ENCODE results near the gene PLXNA2.

The PLXNA2 gene, protein sequence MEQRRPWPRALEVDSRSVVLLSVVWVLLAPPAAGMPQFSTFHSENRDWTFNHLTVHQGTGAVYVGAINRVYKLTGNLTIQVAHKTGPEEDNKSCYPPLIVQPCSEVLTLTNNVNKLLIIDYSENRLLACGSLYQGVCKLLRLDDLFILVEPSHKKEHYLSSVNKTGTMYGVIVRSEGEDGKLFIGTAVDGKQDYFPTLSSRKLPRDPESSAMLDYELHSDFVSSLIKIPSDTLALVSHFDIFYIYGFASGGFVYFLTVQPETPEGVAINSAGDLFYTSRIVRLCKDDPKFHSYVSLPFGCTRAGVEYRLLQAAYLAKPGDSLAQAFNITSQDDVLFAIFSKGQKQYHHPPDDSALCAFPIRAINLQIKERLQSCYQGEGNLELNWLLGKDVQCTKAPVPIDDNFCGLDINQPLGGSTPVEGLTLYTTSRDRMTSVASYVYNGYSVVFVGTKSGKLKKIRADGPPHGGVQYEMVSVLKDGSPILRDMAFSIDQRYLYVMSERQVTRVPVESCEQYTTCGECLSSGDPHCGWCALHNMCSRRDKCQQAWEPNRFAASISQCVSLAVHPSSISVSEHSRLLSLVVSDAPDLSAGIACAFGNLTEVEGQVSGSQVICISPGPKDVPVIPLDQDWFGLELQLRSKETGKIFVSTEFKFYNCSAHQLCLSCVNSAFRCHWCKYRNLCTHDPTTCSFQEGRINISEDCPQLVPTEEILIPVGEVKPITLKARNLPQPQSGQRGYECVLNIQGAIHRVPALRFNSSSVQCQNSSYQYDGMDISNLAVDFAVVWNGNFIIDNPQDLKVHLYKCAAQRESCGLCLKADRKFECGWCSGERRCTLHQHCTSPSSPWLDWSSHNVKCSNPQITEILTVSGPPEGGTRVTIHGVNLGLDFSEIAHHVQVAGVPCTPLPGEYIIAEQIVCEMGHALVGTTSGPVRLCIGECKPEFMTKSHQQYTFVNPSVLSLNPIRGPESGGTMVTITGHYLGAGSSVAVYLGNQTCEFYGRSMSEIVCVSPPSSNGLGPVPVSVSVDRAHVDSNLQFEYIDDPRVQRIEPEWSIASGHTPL (N-terminal part only)

DNA sequence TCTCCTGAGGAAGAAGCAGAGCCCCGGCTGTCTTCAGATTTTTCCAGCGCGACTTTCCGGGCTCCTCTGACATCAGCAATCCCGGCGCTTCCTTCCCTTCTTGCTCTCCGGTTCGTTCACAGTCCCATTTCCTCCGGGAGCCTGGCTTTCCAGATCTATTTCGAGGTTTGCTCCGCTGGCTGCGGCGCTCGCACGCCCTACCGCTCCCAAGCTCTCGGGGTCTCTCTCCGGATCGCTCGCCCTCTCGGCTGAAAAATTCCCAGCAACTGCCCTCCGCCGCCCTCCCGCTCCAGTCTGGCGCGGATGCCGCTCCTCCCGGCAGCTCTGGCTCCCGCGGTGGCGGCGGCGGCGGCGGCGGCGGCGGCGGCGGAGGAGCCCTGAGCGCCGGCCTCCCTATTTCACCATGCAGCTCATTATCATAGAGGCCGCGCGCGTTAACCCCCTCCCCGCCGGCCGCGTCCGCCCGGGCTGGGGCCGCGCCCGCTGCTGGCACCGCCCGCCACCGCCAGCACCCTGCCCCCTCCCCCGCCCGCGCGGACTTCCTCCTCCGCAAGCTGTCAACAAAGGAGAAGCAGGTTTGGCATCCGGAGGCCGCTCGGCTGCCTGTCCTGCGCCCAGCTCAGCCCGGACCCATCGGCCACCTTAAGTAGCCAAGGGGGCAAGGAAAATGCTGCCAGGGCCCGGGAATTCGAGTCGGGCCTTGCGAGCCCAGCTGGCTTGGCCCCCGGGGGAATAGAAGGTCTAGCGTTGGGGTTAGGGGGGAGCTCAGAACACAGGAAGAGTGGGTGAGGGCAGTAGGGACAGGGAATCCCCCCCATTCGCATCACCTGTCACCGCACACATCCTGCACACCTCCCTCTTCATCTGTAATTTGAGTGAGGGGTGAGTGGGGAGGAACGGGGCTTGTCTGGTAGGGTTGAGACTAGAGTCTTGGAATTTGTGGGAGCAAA, at the start of gene PLXNA2:
Gene PLXNA2, minus strand, starts transcription at position 418 of the 950 bp plus-strand sequence. CDS start 26,462 bp downstream, outside the sequence.
- peak within 1 kb of the TSS; percentile 88 for H2AFZ ChIP-seq (ENCODE audit: low read depth, low read length)
- no peaks in the 10 kb centered on the region for H3K36me3 ChIP-seq (ENCODE audit: insufficient read depth, low read length)
- H3K4me3 ChIP-seq (ENCODE audit: low read length), result peak within 1 kb of the TSS; percentile 73
- no peaks in the 10 kb centered on the region for H3K27me3 ChIP-seq (ENCODE audit: insufficient read depth, low read length)
- peaks cover 55% of the 10 kb centered on the region for H3K4me1 ChIP-seq (ENCODE audit: insufficient read depth, low read length)
- no peaks in the 10 kb centered on the region for H3K9me3 ChIP-seq (ENCODE audit: low read length)

DNA sequence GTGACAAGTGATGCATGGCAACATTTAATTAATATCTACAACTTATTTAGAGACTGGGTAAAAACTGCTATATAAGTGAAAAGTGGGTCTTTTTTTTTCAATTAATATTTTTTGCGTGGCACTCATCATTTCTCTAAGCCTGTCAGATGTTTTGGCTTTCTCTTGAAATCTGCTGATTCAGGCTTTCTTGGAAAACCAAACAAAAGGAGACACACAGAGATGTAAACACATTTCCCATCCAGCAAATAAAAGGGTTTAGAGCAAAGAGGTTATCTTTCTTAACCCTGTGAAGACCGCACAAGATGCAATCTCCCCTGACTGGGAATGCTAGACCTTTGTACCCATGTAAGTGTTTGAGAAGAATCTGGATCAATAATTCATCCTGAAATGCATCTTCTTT, 48.7 kb upstream of the PLXNA2 start:
- H3K36me3 ChIP-seq (ENCODE audit: insufficient read depth, low read length), result no peaks in the 10 kb centered on the region
- no peaks in the 10 kb centered on the region for H3K9me3 ChIP-seq (ENCODE audit: low read length)
- no peaks in the 10 kb centered on the region for H3K27me3 ChIP-seq (ENCODE audit: insufficient read depth, low read length)
- no peaks in the 10 kb centered on the region for H3K4me1 ChIP-seq (ENCODE audit: insufficient read depth, low read length)
- H2AFZ ChIP-seq (ENCODE audit: low read depth, low read length), result no peak overlapping the region
- H3K4me3 ChIP-seq (ENCODE audit: low read length), result no peak overlapping the region

DNA sequence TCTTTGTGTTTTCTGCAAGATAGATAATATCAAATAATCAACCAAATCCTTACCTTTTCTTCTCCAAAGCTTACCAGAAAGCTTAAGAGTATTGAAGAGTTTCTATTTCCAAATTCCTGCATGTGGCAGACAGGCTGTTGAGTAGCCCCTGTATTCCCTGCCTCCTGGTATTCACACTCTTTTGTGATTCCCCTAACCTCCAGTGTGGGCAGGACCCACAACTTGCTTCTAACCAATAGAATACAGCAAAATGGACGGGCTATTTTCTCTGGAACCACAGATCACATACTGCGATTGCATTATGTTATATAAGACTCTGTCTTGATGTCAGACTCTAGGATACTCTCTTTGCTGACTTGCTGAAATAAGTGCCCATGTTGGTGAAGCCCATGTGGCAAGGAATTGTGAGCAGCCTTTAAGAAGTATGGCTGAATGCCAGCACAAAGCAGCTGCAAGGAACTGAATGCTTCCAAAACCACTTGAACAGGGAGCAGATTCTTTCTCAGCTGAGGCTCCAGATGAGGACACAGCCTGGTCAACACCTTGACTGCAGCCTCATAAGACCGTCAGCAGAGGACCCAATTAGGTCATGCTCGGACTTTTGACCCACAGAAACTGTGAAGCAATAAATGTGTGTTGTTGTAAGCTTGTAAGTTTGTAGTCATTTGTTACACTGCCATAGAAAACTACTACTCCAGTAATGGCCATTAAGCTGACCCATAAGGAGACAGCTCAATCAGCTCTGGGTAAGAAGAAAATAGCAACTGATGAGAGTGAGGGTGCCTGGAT, 47.9 kb upstream of the PLXNA2 start:
- no peak overlapping the region for H2AFZ ChIP-seq (ENCODE audit: low read depth, low read length)
- H3K36me3 ChIP-seq (ENCODE audit: insufficient read depth, low read length), result no peaks in the 10 kb centered on the region
- H3K4me1 ChIP-seq (ENCODE audit: insufficient read depth, low read length), result no peaks in the 10 kb centered on the region
- H3K9me3 ChIP-seq (ENCODE audit: low read length), result no peaks in the 10 kb centered on the region
- no peaks in the 10 kb centered on the region for H3K27me3 ChIP-seq (ENCODE audit: insufficient read depth, low read length)
- H3K4me3 ChIP-seq (ENCODE audit: low read length), result no peak overlapping the region

DNA sequence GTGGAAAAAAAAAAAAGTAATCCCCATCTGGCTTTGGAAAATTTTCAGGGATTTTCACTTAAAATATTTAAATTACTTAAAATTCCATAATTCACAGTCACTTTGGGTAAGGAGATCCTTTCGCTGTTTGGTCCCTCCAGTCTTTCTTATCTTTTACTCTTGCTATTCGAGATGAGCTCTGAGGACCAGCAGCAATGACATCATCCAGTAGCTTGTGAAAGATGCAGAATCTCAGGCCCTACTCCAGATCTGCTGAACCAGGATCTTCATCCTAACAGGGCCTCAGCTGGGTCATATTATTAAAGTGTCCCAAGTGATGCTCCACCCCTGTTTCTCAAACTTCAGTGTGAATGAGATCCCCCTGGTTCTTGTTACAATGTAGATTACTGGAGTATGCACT, 46.9 kb upstream of the PLXNA2 start:
- no peaks in the 10 kb centered on the region for H3K9me3 ChIP-seq (ENCODE audit: low read length)
- no peaks in the 10 kb centered on the region for H3K36me3 ChIP-seq (ENCODE audit: insufficient read depth, low read length)
- H3K27me3 ChIP-seq (ENCODE audit: insufficient read depth, low read length), result no peaks in the 10 kb centered on the region
- H3K4me3 ChIP-seq (ENCODE audit: low read length), result no peak overlapping the region
- no peak overlapping the region for H2AFZ ChIP-seq (ENCODE audit: low read depth, low read length)
- H3K4me1 ChIP-seq (ENCODE audit: insufficient read depth, low read length), result no peaks in the 10 kb centered on the region

DNA sequence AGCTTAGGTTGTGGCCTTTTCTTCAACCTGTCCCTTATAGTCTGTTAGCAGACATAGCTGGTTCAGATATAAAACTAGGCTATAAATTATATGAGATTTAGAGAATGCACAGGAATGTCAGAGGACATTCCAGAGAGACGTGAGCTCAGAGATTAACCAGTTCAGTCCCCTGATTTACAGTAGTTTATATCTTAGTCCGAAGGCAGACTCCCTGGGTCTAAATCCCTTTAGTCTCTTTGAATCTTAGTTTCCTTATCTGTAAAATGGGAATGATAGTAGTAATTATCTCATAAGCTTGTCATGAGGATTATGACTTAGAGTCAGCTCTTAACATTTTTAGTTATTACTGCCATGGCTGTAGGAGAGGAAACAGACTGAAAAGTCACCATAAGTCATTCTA, 45.5 kb upstream of the PLXNA2 start:
- H2AFZ ChIP-seq (ENCODE audit: low read depth, low read length), result no peak overlapping the region
- H3K27me3 ChIP-seq (ENCODE audit: insufficient read depth, low read length), result no peaks in the 10 kb centered on the region
- no peaks in the 10 kb centered on the region for H3K9me3 ChIP-seq (ENCODE audit: low read length)
- H3K4me3 ChIP-seq (ENCODE audit: low read length), result no peak overlapping the region
- no peaks in the 10 kb centered on the region for H3K4me1 ChIP-seq (ENCODE audit: insufficient read depth, low read length)
- H3K36me3 ChIP-seq (ENCODE audit: insufficient read depth, low read length), result no peaks in the 10 kb centered on the region

DNA sequence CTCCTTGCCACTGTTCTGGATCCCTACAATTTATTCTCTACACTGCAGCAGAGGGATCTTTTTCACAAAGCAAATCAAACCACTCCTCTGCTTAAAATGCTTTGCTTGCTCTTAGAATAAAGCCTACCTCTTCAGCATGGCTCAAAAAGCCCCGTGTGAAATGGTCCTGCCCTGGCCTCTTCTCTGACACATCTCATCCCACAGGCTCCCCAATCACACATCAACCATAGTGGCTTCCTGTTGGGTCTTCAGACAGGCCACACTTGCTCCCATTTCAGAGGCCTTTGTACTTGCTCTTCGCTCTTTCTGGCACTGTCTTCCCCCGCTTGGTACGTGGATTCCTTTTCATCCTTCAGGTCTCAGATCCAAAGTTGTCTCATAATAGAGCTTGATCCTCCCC, 44.3 kb upstream of the PLXNA2 start:
- Histone ChIP-seq H3K36me3 (ENCODE audit: insufficient read depth, low read length) (no peaks in the 10 kb centered on the region), H3K4me1 (ENCODE audit: insufficient read depth, low read length) (no peaks in the 10 kb centered on the region), H3K27me3 (ENCODE audit: insufficient read depth, low read length) (no peaks in the 10 kb centered on the region), H2AFZ (ENCODE audit: low read depth, low read length) (no peak overlapping the region), H3K9me3 (ENCODE audit: low read length) (no peaks in the 10 kb centered on the region), H3K4me3 (ENCODE audit: low read length) (no peak overlapping the region)

DNA sequence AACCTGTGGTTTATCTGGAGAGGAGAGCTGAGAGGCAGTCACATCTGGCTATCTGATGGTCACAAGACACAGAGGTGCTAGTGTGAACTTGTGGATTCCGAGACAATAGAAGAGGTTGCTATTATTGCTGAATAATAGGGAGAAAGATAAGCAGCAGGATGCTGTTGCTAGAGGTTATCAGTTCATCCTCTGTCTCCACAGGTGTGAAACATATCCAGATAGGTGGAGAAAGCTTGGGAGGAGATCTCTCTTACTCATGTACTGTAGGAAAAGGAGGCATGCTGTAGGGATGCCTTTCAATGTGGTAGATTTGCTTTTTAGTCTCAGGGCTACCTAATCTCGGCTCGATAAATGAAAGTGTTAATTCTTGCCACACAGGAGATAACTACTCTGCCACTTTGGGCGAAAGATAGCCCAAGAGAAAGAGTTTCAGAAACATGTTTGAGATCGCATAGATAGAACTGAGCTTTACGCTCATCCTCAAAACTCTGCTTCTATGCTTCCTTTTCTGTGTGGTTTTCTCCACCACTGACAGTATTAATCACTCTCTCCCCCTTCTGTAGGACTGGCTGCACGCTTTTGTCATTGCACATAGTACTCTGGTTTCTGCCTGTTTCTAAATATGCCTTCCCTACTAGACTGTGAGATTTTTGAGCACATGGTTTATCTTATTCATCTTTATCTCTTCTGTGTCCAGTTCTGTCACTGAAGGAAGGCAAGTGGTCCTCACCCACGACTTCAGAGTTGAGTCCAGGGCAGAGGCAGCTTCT, 36.7 kb upstream of the PLXNA2 start:
- no peaks in the 10 kb centered on the region for H3K36me3 ChIP-seq (ENCODE audit: insufficient read depth, low read length)
- H3K27me3 ChIP-seq (ENCODE audit: insufficient read depth, low read length), result peaks cover 2% of the 10 kb centered on the region
- no peaks in the 10 kb centered on the region for H3K9me3 ChIP-seq (ENCODE audit: low read length)
- no peak overlapping the region for H3K4me3 ChIP-seq (ENCODE audit: low read length)
- no peaks in the 10 kb centered on the region for H3K4me1 ChIP-seq (ENCODE audit: insufficient read depth, low read length)
- H2AFZ ChIP-seq (ENCODE audit: low read depth, low read length), result no peak overlapping the region

DNA sequence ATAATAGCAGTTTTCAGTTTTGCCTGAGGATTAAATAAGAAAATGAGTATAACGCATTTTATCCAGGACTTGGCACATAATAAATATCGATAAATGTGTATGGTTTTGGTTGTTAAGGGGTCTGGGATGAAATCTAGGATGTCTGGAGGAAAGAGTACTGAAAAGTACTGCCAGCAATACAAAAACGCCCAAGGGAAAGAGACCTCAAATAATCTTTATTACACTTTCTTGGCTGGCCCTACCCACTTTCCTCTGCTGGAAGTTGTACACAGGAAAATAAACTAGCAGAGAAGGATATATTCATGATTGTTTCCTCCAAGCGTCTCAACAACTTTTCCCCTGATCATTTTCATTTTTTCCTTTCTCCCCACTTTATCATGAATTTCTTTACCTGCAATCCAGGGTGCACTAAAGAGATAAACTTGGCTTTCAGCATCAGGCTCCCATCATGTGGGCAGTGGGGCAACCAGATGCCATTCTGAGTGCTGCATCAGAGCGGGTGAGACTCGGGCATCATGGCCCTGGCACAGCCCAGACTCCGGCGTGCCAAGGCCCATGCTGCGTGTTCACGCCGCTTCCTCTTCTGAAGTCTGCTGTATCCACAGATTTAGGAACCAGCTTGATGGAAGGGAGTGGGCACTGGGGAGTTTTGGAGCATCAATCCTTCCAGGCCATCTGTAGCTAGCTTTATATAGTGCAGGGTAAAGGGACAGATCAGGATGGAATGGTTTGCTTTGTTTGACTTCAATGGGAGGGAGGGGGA, 35.8 kb upstream of the PLXNA2 start:
- Histone ChIP-seq H3K4me3 (ENCODE audit: low read length) (no peak overlapping the region), H3K27me3 (ENCODE audit: insufficient read depth, low read length) (peaks cover 5% of the 10 kb centered on the region), H3K36me3 (ENCODE audit: insufficient read depth, low read length) (no peaks in the 10 kb centered on the region), H3K4me1 (ENCODE audit: insufficient read depth, low read length) (no peaks in the 10 kb centered on the region), H2AFZ (ENCODE audit: low read depth, low read length) (no peak overlapping the region), H3K9me3 (ENCODE audit: low read length) (no peaks in the 10 kb centered on the region)

DNA sequence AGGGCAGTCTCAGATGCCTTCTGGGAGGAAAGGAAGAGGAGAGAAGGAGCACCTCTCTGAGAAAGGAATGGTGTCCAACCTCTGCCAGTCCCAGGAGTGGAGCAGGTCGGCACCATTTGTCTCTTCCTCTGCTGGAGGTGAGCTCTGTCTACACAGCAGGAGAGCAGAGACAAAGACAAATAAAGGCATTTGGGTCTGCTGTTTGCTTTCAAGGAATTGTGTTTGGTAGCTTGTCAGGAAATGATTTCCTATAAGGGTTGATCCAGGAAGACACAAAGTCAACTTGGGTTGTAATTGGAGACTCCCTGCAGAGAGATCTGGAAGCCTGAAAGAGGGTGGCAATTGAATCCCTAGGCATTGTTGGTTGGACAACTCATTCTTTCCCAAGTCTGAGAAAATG, 34.5 kb upstream of the PLXNA2 start:
- H3K9me3 ChIP-seq (ENCODE audit: low read length), result no peaks in the 10 kb centered on the region
- no peak overlapping the region for H2AFZ ChIP-seq (ENCODE audit: low read depth, low read length)
- H3K36me3 ChIP-seq (ENCODE audit: insufficient read depth, low read length), result no peaks in the 10 kb centered on the region
- no peak overlapping the region for H3K4me3 ChIP-seq (ENCODE audit: low read length)
- H3K4me1 ChIP-seq (ENCODE audit: insufficient read depth, low read length), result no peaks in the 10 kb centered on the region
- H3K27me3 ChIP-seq (ENCODE audit: insufficient read depth, low read length), result peaks cover 6% of the 10 kb centered on the region

DNA sequence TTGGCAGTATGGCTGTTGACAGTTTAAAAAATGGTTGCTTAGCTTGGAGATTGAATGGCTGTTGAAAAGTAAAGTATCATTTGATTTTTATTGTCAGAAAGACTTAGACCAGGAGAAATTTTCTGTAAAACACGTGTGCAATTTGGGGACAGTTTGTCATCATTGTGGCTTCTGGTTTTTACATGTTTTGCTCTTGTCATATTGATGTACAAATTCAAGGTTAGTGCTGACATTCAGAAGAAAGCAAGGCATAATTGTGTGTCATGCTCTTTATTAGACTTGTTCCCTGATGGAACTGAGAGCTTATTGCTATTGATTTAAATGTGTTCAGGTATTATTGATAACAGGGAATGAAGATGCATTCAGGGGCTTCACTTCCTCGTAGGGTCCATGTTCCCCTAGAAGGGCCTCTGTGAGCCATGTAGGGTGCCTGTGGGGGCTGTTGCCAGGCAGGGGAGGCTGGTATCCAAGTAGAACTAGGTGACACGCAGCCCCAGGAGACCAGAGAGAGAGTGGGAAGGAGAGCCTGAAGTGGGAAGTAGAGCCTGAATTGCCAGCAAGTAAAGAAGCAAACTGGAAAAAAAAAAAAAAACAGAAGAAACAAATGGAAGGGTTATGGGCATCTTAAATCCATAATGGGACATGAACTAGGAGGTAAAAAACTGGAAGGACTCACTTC, 32.7 kb upstream of the PLXNA2 start:
- H3K9me3 ChIP-seq (ENCODE audit: low read length), result no peaks in the 10 kb centered on the region
- peaks cover 13% of the 10 kb centered on the region for H3K27me3 ChIP-seq (ENCODE audit: insufficient read depth, low read length)
- H3K4me1 ChIP-seq (ENCODE audit: insufficient read depth, low read length), result no peaks in the 10 kb centered on the region
- H3K4me3 ChIP-seq (ENCODE audit: low read length), result no peak overlapping the region
- no peak overlapping the region for H2AFZ ChIP-seq (ENCODE audit: low read depth, low read length)
- no peaks in the 10 kb centered on the region for H3K36me3 ChIP-seq (ENCODE audit: insufficient read depth, low read length)

Measured in neuron (in vitro differentiated cells).